NCI-H526 treated with DMSO at 0.1 percent for 48 hours (cell line): ENCODE data around the gene RUNX2.

ENCODE experiments used
- DNase-seq: peaks from one replicate; lab custom pipeline; 2025; lab: John Stamatoyannopoulos, UW

The RUNX2 gene

DNA sequence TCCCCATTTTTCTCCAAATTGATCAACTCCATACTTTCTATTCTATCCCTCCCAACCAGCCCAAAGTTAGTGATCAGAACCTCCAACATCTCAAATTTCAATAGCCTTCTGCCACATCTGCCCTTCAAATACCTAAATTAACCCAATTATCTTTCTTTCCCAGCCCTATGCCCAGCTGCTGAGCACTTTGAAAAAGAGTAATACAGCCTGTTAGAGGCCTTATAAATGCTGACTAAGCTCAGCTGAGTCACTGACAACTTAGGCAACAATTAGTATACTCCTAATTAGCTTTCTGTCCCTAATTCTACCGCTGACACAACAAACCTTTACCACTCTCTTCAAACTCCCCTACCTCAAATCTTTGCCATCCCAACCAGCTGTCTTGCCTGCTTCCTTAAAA is 23.5 kb downstream of the RUNX2 start:
- no peak for DNase-seq

DNA sequence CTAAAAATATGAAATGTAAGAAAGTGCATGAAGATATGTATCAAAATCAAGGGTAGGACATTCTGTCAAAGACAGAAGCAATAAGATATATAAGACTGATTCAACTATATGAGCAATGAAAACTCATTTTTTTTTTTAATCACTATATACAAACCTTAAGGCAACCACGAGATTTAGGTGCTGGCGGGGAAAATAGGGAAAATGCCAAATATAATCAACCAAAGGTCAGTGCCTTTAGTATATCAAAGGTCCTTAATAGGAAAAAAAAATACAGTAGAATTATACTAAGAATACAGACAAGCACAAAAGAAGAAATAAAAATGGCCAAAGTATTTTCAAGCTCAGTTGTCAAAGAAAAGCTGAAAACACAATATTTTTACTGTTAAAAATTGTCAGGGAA is 25.5 kb downstream of the RUNX2 start:
- no peak for DNase-seq

DNA sequence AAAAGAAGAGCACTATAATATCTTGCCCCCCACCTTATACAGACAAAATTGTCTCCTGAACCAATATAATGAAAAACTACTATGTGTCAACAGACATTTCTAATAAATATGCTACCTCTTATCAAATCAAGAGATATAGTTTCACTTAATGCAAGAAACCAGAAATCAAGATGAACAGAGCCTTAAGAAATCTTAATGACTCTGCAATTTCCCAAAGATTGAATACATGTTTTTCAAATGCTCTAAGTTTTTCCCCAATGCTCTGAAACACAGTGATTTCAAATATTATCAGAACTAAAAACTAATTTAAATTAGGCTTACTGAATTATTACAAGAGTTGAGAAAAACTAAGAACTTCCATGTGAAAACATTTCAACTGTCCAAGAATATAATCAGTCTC is 36.3 kb downstream of the RUNX2 start:
- DNase-seq, result no peak

DNA sequence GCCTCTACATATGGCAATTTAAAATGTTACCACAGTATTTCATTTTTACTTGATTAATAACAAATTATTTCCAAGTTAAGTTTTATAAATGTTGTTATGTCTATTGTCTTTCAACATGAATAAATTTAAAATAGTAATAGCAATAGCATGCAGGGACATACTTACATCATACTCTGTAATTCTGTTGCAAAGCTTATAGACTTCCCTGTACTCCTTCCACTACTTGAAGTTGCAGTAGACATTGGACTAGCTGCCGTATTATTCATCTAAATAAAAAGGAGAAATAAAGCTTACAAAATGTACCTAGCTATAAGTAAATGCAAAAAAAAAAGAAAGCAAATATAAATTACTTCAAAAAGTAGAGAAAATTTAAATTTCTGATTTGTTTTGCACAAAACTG is 36.9 kb downstream of the RUNX2 start:
- no peak for DNase-seq

DNA sequence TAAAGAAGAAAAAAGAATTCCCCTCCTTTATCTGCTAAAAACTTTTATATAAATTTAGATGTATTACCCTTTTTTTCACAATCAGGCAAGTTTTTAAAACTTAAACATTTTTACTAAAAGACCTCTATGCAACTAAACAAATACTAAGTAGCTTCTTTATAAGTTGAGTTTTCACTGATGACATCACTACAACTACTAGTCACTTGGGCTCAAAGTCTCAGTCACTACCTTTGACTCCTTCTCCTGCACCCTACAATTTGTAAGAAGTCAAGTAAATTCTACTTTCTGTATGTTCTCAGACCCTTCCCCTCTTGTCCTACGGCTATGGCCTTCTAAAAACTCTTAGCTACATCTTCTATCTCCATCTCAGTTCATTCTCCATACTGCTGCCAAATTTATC is 38.4 kb downstream of the RUNX2 start:
- no peak for DNase-seq

DNA sequence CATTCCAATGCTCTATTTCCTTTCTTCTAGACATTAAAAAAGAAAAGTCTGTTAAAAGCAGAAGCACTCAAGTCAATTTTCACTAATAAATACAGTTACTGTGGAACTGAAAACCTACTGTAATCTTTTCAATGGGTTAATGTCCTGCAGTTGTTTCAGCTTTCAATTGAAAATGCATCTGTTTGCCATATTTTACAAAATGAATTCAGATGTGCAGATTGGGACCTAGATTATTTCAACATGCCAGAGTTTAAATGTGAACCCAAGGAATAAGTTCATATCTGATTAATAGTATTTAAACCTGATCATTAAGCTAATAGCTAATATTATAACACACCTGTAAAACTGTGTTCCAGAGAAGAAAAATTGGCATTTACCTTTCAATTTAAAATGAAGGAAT is 39.9 kb downstream of the RUNX2 start:
- no peak for DNase-seq

DNA sequence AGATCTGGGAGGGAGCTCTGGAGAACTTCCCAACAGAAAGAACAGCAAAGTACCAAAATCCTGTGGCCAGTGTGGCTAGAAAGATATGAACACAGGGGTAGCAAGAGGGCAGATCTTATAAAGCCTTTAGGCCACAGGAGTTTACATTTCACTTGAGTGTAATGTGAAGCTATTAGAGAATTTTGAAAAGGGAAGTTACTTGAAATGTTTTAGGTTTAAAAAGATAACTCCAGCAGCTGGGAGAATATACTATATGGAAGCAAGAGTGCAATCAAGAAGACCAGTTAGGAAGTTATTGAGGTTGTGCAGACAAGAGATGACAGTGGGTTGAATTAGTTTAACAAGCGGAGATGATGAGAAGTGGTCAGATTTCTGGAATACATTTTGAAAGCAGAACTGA is 41.7 kb downstream of the RUNX2 start:
- no peak for DNase-seq

DNA sequence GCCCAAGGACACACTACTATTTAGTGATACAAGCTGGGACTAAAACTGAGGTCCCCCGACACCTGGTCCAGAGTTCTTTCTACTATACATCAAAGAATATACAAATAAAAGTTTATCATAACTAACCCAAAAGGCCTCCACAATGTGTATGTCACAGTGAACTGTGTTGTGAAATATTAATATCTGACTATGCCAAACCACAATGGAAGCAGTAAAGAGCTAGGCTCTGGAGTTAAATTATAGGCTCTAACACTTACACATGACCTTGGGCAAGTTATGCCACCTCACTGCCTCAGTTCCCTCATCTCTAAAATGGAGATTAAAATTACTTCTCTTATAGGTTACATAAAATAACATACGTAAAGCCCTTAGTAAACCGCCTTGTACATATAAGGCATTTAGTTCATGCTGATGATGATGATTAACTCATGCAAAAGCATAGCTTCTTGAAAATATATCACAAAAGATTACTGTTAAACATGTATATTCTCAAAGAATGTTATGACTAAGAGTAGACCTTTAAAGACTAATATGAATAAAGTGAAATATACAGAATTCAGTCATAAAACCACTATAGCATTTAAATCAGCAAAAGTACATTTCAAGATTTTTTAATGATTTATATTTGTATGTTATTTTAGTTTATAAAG is 43.9 kb downstream of the RUNX2 start:
- DNase-seq, result no peak

DNA sequence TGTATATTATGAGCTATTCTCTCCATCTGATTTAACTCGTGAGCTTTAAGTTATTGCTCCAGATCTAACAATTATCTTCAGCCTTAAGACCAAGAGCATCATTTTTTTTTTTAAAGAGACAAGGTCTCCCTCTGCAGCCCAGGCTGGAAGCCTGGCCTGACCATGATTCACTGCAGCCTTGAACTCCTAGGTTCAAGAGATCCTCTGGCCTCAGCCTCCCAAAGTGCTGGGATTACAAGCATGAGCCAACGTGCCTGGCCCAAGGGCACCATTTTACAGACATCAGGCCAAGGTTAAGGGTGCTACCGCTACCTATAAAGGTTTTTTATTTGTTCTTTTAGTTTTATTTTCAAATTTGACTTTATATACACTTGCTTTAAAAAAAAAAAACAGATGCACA is 47.3 kb downstream of the RUNX2 start:
- DNase-seq, result peak; percentile 48

DNA sequence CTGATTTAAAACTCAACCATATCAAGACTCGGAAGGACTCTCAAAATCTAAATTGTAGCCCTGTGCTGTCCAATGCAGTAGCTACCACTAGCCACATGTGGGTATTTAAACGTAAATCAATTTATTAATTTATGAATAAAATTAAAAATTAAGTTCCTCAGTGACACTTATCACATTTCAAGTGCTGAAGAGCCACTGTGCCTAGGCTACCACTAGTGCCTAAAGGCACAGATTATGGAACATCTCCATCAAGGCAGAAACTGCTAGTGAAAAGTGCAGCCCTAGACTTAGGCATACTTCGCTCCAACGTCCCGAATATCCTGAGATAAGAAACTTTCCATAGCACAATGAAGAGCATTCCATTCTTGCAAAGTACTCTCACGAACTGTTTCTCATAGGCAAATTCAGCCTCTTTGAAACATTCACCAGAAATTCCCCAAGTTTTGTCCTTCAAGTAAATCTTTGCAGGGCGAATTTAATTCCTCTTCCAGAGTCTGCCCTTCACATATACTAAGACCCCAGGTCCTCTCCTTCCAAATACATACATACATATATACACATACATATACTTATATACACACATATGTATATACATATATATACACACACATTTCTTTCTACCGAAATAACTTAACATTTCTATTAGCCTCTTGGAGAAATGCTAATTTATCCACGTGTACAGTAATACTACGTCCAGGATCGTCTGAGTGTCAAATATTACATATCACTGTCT is 48.3 kb downstream of the RUNX2 start:
- peak; percentile 89 for DNase-seq

DNA sequence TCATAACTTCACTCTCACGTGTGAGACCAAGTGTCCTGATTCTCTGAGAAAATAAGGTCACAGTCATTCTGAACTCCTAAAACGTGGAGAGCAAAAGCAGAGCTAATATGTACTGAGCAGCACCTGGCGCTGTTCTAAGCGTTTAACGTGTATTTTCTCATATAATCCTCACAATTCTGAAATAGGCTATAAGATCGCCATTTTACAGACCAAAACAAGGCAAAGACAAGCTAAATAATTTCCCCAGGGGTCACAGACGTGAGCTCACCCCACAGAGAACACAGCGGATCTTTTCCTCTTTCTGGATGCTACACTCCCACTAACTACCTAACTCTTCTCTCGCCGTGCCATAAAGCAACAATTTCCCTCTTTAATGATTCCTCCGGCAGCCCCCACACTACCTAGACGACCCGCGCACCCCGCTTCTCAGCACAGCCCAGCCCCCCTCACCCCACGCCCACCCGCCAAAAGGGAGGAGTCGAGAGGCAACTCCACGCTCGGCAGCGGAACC is 49.0 kb downstream of the RUNX2 start:
- peak; percentile 78 for DNase-seq

DNA sequence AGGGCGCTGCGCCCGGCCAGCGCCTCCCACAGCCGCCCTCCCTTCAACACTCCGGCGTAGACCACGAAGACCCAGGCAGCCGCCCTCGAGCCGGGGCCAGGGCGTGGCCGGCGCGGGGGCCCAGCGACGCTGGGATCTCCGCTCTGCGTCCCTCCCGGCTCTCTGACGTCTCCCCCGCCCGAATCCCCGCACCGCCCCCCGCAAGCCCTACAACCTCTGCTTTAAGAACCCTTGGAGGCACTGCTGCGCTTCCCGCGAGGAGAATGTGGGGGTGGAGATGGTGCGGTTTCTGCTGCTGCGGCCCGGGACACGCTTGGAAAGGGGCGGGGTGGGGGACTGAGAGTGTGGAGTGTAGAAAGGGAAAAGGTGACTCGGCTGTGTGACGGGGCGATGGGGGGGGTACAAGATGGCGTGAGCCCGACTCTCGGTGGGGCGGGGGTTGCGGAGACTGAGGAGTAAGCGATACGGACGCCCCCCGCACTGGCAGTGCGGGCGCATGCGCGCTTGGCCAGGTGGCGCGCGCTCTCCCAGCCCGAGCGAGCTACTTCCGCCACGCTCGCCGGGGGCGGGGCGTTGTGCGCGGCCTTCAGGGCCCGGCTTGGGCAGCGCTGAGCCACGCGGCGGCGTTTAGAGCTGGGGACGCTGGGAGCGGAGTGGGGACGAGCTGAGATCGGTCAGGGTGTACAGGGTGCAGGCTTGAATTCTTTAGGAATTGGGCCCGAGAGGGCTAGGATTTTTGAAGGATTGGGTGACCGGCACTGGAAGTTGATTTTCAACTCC is 49.6 kb downstream of the RUNX2 start, which contains the start of gene SUPT3H:
SUPT3H (minus strand) TSS at position 381 of the 780 bp plus-strand sequence.
- DNase-seq, result peak; percentile 88

DNA sequence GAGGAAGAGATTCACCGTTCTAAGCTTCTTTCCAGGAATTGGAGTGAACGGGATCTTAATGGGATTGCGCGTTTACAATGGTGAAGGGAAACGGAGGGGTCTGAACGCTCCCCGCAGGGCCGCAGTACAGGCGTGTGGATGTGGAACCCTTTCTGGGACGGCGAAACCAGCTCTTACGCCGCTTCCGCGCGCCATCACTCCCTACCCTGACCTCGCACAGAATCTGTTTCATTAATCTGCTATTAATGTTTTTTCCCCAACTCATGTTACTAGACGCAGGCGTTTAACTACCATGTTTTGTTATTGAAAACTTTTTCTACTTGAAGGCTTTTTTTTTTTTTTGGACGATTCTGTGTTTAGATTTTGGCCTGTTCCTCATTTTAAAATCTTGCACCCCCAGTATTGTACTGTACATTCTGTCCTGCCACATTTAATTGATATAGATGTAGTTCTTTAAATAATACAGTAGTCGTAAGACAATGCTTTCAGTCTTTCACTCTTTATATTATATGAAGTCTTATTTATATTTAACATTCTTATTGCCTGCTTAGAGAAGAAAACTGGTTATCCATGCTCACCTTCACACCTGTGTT is 50.3 kb downstream of the RUNX2 start:
- peak; percentile 81 for DNase-seq

DNA sequence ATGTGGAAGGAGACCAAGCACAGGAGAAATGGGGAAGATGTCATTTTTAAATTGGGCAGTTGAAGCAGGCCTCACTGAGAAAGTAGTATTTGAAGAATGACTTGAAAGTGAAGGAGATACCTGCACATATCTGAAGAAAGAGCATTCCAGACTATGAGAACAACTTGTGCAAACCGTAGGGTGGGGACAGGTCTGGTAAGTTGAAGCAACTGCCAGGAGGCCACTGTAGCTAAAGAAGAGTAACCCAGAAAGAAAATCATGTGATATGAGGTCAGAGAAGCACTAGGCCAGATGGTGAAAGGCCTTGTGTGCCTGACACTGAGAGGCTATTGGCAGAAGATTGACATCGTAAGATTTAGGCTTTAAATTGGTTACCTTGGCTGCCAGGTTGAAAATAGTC is 54.3 kb downstream of the RUNX2 start:
- DNase-seq, result no peak

DNA sequence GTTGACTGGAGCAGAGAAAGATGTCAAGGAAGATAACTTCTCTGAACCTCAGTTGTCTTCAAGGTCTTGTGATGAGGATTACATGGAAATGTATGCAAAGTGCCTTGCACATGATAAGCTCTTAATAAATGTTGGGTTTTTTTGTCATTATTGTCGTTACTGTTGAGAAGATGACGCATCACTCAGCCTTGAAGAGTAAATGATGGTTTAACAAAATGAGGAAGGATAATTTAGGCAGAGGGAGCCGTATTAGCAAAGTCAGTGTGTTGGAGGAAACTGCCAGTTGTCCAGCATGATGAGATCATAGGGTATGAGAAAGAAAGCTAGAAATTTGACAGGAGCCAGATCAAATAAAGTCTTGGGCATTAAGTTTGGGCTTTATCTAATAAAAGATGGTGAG is 58.4 kb downstream of the RUNX2 start:
- DNase-seq, result no peak

DNA sequence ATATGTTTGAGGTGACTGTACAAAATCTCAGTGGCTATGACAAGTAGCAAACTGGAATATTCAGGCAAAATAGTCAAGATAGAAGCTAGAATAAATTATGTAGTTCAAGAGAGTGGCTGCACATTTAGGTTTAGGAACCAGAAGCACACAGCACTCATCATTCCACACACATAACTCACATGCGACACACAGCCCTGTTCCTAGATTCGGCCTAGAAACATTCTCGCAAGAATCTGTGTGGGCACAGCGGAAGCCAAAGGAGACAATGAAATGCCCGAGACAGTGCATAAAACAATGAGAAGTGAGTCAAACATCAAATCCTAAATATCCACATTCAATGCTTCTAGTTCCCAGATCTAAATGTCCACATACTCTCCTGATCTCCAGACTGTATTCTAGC is 59.1 kb downstream of the RUNX2 start:
- no peak for DNase-seq

DNA sequence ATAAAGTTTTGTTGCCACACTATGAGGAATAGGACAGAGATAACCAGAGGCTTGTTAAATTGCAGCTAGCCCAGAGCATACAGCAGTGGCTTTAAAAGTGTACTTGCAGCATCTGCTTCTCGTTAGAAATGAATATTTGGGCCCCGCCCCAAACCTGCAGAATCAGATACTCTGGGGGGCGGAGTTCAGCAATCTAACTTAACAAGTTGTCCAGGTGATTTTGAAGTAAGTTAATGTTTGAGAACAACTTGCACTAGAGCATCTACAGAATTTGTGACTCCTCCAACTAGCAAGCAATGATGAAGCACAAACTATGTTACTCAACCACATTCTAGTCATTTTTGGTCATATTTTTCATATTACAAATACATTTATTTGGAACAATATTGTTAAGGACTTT is 60.2 kb downstream of the RUNX2 start:
- DNase-seq, result no peak

DNA sequence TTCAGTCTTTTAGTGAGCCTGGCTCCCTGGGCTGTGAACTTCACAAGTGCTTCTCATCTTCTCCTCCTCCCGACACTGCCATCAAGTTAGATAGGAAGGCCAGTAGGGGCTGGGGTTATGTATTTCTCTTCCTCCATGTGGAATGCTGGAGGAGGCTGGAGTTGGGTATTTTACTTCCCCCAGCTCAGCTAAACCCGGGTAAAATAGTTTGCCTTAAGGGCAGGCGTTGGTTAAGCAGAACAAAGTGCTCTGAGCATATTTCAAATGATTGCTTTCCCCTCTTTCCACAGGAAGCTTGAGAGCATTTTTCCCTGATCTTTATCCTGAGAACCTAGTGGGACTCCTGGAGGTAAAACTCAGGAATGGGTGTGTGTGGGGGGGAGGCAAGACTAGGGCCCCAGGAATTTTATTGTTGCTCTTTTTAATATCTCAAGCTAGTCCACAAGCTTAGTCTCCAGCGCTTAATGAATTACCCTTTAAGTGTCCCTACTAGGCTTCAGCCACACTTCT is 66.5 kb downstream of the RUNX2 start:
- DNase-seq, result no peak

DNA sequence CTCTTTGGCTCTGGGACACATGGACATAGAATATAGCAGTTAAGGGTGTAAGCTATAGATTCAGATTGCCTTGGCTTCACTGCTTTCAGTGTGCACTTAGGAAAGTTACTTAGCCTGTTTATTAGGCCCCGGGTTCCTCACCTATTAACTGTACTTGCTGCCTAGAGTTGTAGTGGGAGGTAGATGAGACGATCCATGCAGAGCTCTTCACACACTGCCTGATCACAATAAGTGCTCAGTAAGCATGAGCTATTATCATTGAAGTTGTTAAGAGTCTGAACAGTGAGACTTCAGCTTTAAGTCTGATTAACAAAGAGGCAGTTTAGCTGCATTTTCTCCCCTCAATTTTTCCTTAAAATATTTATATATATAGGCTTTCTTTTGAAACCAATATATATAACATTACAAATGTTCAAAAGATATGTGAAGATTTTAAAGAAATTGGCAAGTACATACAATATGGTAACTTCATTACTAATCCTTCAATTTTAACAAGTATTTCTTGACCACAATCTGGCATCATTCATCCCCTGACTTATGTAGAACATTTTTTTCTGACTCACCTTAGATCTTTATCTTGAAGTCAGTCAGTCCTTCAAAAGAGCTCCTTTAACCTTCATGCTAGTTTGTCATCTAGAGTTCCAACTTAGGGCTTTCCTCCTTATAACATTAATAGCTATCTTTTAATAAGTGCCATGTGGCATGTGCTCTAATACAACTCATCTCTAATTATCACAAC is 70.1 kb downstream of the RUNX2 start:
- no peak for DNase-seq

DNA sequence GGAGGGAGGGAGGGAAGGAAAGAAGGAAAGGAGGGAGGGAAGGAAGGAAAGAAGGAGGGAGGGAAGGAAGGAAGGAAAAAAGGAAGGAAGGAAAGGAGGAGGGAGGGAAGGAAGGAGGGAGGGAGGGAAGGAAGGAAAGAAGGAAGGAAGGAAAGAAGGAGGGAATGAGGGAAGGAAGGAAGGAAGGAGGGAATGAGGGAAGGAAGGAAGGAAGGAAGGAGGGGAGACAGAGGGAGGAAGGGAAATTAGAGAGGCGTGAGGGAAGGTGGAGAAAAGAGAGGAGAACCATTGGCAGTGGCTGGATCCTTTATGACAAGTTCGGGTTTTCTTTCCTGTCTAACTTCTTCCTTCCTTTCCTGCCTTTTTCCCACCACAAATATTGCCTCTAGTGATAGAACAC is 71.9 kb downstream of the RUNX2 start:
- no peak for DNase-seq

DNA sequence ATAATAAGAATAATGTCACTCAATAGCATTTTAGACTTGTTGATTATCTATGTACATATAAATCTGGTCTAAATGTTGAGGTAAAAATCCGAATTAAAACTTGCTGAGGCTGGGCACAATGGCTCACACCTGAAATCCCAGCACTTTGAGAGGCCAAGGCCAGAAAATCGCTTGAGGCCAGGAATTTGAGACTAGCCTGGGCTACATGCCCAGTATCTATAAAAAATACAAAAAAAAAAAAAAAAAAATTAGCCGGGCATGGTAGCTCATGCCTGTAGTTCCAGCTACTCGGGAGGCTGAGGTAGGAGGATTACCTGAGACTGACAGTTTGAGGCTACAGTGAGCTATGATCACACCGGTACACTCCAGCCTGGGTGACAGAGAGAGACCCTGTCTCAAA is 83.8 kb downstream of the RUNX2 start:
- DNase-seq, result no peak

DNA sequence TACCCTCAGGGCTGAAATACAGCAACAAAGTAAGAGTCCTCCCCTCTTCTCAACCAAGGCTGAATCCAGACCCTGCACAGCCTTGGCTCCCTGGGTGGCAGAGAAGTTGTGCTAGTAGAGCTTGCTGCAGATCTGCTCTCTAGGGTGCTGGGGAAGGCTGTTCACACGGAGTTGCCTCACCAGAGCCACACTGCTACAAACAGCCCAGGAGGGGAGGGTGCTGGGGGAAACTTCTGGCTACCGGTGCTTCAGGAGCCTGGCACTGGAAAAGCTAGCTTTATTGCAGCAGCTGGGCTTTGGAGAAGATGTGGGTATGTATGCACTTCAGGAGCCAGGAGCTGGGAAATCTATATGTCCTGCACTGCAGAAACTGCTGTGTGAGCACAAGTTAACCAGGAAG is 87.2 kb downstream of the RUNX2 start:
- peak; percentile 23 for DNase-seq
